HCT116 (cell line): ENCODE data around the gene ZP3. TPM values are rescaled to one million over a fixed set of nuclear protein-coding genes. Genes with fewer than 3 reads are reported as not detected.
"Not testable (repeated sequence)": the region's sequence is repeated elsewhere in the genome, so short reads cannot be mapped to it uniquely, and the experiment has no call there.

Experiments used
- ATAC-seq: fragments of 200-7000 bp; cut with Tn5 transposase; 2 replicates; pipeline ENCODE4 v1.9.1; 2020; ENCODE audit warnings: mild to moderate bottlenecking, moderate library complexity
- BruUV-seq: library from RNA; stranded (reverse); fragments of 400-500 nt; replicated peaks from 2 replicates; lab custom pipeline; 2021; lab: Mats Ljungman, UMichigan
- CTCF ChIA-PET: fragments of 300-600 bp; sonication (Branson Sonifier 250); formaldehyde crosslinking; loops from one replicate; lab custom pipeline; 2021; ENCODE audit warnings: antibody characterized with exemption; lab: Charles Lee
- POLR2A ChIA-PET: fragments of 300-600, 350-600 bp; sonication (Branson Sonifier 250); formaldehyde crosslinking; loops from one replicate; lab custom pipeline; 2021; ENCODE audit warnings: antibody characterized with exemption; lab: Charles Lee
- RAD21 ChIA-PET, 2 experiments: fragments of 300-600 bp; sonication (Branson Sonifier 250); formaldehyde crosslinking; loops; one replicate each; lab custom pipeline; 2023; ENCODE audit warnings: low total read pairs in 2 of 2; ENCODE audit not compliant: uncharacterized antibody in 2 of 2, unreplicated experiment in 2 of 2, low non-redundant PET in 1 of 2; lab: Charles Lee
- DNase-seq: peaks from one replicate; pipeline ENCODE4 v3.0.0-alpha.2; 2010; ENCODE audit warnings: low read depth, low spot score
- H2AFZ ChIP-seq: fragments of 200-600 bp; shearing (Covaris generic), sonication (generic); 2 replicates; pipeline ENCODE4 v1.6.1; 2017; ENCODE audit warnings: low read depth, mixed run types, mixed read lengths, antibody characterized with exemption, low read length; ENCODE audit not compliant: poor library complexity, severe bottlenecking
- H3K27ac ChIP-seq: 2 replicates; pipeline ENCODE4 v1.5.1; 2012; ENCODE audit warnings: low read depth, low read length
- H3K27me3 ChIP-seq: fragments of 200-600 bp; sonication (generic); 2 replicates; pipeline ENCODE4 v1.6.1; 2016; ENCODE audit warnings: mixed run types, low read length, mixed read lengths; ENCODE audit not compliant: insufficient read depth
- H3K36me3 ChIP-seq, 2 experiments: fragments of 200-500 bp in 1 of 2; fragments of 200-600 bp in 1 of 2; sonication (Bioruptor generic) in 1 of 2; sonication (generic) in 1 of 2; 2 replicates each; pipeline versions ENCODE4 v1.5.1 to v1.6.1; 2014 to 2016; ENCODE audit warnings: low read length in 2 of 2, inconsistent platforms in 1 of 2, mixed read lengths in 1 of 2, mixed run types in 1 of 2; ENCODE audit not compliant: insufficient read depth in 2 of 2, control insufficient read depth in 1 of 2
- H3K4me1 ChIP-seq, 2 experiments: fragments of 200-600 bp in 1 of 2; sonication (generic) in 1 of 2; 2 replicates each; pipeline versions ENCODE4 v1.5.1 to v1.6.1; 2012 to 2017; ENCODE audit warnings: low read length in 2 of 2, inconsistent platforms in 1 of 2, mild to moderate bottlenecking in 1 of 2, mixed read lengths in 1 of 2, mixed run types in 1 of 2, moderate library complexity in 1 of 2; ENCODE audit not compliant: insufficient read depth in 2 of 2, control insufficient read depth in 1 of 2
- H3K4me2 ChIP-seq: fragments of 200-600 bp; sonication (generic); 2 replicates; pipeline ENCODE4 v1.6.1; 2017; ENCODE audit warnings: mixed run types, low read length, mixed read lengths
- H3K4me3 ChIP-seq, 2 experiments: fragments of 200-600 bp in 1 of 2; sonication (generic) in 1 of 2; replicated peaks in 1 of 2; 2 replicates each; pipeline ENCODE4 v1.5.1; 2011 to 2016; ENCODE audit warnings: low read length in 2 of 2, control low read depth in 1 of 2, low read depth in 1 of 2, mild to moderate bottlenecking in 1 of 2, mixed read lengths in 1 of 2, mixed run types in 1 of 2
- H3K79me2 ChIP-seq: fragments of 200-600 bp; sonication (generic); 2 replicates; pipeline ENCODE4 v1.6.1; 2017; ENCODE audit warnings: mild to moderate bottlenecking, mixed run types, low read length, moderate library complexity, mixed read lengths; ENCODE audit not compliant: insufficient read depth
- H3K9ac ChIP-seq: fragments of 200-600 bp; sonication (generic); 2 replicates; pipeline ENCODE4 v1.6.1; 2016; ENCODE audit warnings: low read length, mixed read lengths
- H3K9me2 ChIP-seq: fragments of 200-600 bp; sonication (generic), shearing (Covaris generic); 2 replicates; pipeline ENCODE4 v1.6.1; 2017; ENCODE audit warnings: mixed run types, mild to moderate bottlenecking, moderate library complexity; ENCODE audit not compliant: insufficient read depth
- H3K9me3 ChIP-seq, 2 experiments: fragments of 200-500 bp in 1 of 2; fragments of 200-600 bp in 1 of 2; sonication (Bioruptor generic) in 1 of 2; sonication (generic) in 1 of 2; 2 replicates each; pipeline ENCODE4 v1.6.1; 2014 to 2017; ENCODE audit warnings: low read length in 2 of 2, mixed read lengths in 2 of 2, inconsistent platforms in 1 of 2, low read depth in 1 of 2, mild to moderate bottlenecking in 1 of 2, mixed run types in 1 of 2, moderate library complexity in 1 of 2; ENCODE audit not compliant: control insufficient read depth in 1 of 2, insufficient read depth in 1 of 2
- H4K20me1 ChIP-seq: fragments of 200-600 bp; sonication (generic), shearing (Covaris generic); 2 replicates; pipeline ENCODE4 v1.6.1; 2017; ENCODE audit warnings: mixed run types, mild to moderate bottlenecking, moderate library complexity; ENCODE audit not compliant: insufficient read depth
- CBX3 ChIP-seq: IDR thresholded peaks from 2 replicates; pipeline ENCODE4 v1.6.1; 2012; ENCODE audit warnings: low read depth
- FOSL1 ChIP-seq: IDR thresholded peaks from 2 replicates; pipeline ENCODE4 v1.6.1; 2012; ENCODE audit warnings: low read depth
- JUND ChIP-seq: IDR thresholded peaks from 2 replicates; pipeline ENCODE4 v1.6.1; 2012
- MAX ChIP-seq: IDR thresholded peaks from 2 replicates; pipeline ENCODE4 v1.6.1; 2012
- SP1 ChIP-seq: IDR thresholded peaks from 2 replicates; pipeline ENCODE4 v1.6.1; 2012; ENCODE audit warnings: low read depth
- intact Hi-C: fragments of 100-400 bp; cut with micrococcal nuclease; formaldehyde crosslinking; loops from 2 replicates; pipeline ENCODE4 v1.10.0; 2022
- total RNA-seq: library from RNA; stranded (reverse); gene quantifications from one replicate; pipeline ENCODE4 v1.2.1, GENCODE V29; 2021; ENCODE audit not compliant: unreplicated experiment

The ZP3 gene
- total RNA-seq, 1 experiment from 2014 or later = 23.4 TPM

- H3K79me2 ChIP-seq, H3K27me3 ChIP-seq, H4K20me1 ChIP-seq, H3K36me3 ChIP-seq, H3K4me2 ChIP-seq, DNase-seq, intact Hi-C loops, H3K9me2 ChIP-seq, BruUV-seq, ATAC-seq, POLR2A ChIA-PET, H3K4me3 ChIP-seq, H3K9me3 ChIP-seq, H3K9ac ChIP-seq, H3K27ac ChIP-seq, RAD21 ChIA-PET, H2AFZ ChIP-seq: not testable (repeated sequence)
- H3K4me1 ChIP-seq = peaks cover 15 to 32% of the 10 kb centered on the region in 2 experiments
- CTCF ChIA-PET = interaction anchor here (1.3 kb wide), 1 partner anchor 10 kb away, joined by 3 read pairs; no protein-coding TSS in a partner anchor
Measured at GRCh38 chr7:76417654-76418310, 7.0 kb upstream of the ZP3 start.

- DNase-seq (peak; percentile 74), ATAC-seq (peak; percentile 72)
Measured at GRCh38 chr7:76421097-76421496, 3.7 kb upstream of the ZP3 start.

More at GRCh38 chr7:76421097-76421496, 3.7 kb upstream of the ZP3 start:
- peak overlapping the region; percentile 39; the same call in 1 of the 2 replicates for H3K27ac ChIP-seq
- TF ChIP-seq CBX3 (peak; percentile 36; the same call in 1 of the 2 replicates), JUND (peak; percentile 74), FOSL1 (peak; percentile 67), SP1 (peak; percentile 17; the same call in 1 of the 2 replicates), MAX (peak; percentile 28; the same call in 1 of the 2 replicates)
- BruUV-seq, RAD21 ChIA-PET, H3K9me3 ChIP-seq, H3K36me3 ChIP-seq, intact Hi-C loops, H3K9ac ChIP-seq, H3K4me3 ChIP-seq, H3K79me2 ChIP-seq, H3K27me3 ChIP-seq, H4K20me1 ChIP-seq, H3K9me2 ChIP-seq, CTCF ChIA-PET, H2AFZ ChIP-seq: not testable (repeated sequence)
- H3K4me1 ChIP-seq = peaks cover 23 to 43% of the 10 kb centered on the region in 2 experiments
- H3K4me2 ChIP-seq = peak overlapping the region; percentile 37
- POLR2A ChIA-PET = interaction anchor here (0.6 kb wide), 1 partner anchor 15 kb away, joined by 4 read pairs; no protein-coding TSS in a partner anchor
